CD4-positive, alpha-beta T cell treated with Interleukin-17A for 4 hours (primary cell): ENCODE data around the gene SHTN1.

Source experiments
- DNase-seq: peaks from one replicate; pipeline ENCODE4 v3.0.0-alpha.2; 2020; ENCODE audit warnings: mixed read lengths

Gene SHTN1

DNA sequence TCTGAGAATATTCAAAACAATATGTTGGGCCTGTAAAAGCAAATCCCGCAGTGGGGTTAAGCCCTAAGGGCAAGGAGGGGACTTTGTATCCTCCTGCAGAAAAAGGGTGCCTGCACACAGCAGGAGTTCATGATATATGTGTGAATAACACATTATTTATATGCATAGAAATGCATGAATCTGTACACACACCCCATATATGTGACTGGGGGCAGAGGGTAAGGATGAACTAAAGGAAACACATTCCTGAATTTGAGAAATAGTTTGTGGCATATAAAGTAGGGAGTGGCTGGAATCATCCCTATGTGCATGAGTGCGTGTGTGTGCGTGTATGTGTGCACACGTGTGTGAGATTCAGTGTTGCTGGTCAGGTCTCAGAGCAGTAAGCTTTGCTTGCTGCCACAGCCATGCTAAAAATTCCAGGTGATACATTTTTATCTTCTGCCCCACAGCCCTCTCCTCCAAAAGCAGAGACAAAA is 136.8 kb downstream of the SHTN1 start:
- DNase-seq, result no peak

DNA sequence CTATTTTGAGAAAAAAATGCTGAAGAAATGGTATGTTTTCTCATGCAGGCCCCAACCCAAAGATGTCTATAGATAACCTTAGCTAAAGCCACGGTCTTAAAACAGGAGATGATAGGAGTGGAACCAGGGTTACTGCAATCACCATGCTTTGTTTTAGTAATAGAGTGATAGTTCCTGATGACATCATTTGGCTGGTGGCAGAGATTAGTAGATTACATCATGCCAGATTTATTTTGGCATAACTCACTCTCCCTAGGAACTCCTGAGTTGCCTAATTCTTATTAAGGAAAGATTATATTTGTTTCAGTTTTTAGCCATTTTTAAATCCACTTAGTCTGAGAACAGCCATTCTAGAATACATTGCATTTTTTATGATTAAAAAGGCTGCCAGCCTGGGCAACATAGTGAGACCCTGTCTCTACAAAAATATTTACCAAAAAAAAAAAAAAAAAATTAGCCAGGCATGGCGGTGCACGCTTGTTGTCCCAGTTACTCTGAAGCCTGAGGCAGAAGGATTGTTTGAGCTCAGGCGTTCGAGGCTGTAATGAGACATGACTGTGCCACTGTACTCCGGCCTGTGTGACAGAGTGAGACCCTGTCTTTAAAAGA is 137.9 kb downstream of the SHTN1 start:
- no peak for DNase-seq

DNA sequence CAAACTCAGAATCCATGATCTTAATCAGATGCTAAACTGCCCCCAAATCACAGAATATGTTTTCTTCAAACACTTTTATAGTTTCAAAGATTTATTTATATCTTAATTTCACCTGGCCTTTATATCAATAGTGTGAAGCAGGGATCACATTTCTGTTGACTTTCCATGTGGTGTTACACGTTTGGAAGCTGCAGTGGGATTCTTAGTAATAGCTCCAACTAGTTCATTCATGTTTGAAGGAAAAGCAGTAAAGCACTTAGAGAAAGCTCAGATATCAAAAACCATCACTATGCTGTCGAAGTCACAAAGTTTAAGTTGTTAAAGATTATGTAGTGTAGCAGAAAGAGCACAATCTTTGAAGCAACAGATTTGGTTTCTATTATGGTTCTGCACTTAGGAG is 138.9 kb downstream of the SHTN1 start:
- no peak for DNase-seq

DNA sequence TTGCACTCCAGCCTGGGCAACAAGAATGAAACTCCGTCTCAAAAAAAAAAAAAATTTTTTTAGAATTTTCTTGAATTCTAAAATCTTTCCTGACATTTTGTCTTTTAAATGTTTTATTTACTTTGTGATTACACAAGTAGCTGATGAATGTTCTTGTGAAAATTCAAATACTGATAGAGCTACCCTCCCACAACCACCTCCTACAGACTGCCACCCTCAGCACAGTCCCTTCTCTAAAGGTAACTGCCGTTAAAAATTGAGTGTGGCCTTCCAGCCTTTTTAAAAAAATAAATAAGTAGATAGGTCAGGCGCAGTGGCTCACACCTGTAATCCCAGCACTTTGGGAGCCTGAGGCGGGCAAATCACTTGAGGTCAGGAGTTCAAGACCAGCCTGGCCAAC is 140.6 kb downstream of the SHTN1 start:
- no peak for DNase-seq

DNA sequence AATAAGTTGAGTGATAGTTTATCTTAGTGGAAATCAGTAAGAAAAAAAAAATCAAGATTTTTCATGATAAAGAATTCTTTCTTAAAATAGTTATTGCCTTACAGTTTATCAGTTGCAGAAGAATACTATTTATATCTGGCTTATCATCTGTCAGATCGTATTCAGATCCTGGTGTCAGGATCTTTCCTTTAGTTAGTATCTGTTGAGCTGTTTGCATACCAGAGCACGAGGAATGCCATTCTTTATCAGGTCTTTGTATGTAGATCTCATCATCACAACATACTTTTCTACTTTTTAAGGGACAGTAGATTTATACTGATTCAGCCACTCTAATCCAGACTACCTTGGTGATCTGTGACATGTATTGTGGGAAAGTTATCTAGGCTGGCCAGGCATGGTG is 143.2 kb downstream of the SHTN1 start:
- no peak for DNase-seq

DNA sequence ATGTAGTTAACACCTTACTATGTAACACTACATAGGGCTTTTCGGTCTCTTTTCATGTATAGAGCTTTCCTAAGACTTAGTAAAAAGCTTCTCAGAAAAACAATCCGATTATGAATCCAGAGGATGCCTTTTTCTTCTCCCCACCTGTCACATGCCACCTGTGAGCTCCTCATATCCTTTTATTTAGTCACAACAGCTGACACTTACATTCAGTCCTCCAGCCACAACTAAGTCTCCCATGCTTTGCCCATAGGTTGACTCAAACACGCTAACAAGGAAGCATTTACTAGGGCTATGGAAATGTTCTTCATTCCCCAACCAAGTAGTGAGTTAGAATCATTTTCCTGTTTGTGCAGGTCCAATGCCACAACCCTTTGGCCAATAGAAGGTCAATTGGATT is 147.8 kb downstream of the SHTN1 start:
- DNase-seq, result no peak

DNA sequence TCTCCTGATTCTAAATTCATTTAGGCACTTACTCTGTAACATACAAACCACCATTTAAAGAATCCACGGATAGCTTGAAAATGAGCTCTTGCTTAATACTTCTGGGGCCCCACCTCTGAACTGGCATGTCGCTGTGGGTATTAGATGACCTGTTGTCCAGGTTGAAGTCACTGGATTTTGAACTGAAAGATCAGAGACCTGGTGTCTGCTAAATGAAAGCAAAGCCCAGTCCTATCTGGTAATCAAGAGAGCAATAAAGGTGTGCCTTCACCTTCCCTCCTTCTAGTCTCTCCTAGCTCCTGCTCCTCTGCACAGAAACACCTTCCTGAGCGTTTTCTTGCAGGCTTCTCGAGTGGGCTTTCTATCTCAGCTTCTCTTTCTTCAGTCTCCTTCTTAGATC is 151.3 kb downstream of the SHTN1 start:
- DNase-seq, result no peak

DNA sequence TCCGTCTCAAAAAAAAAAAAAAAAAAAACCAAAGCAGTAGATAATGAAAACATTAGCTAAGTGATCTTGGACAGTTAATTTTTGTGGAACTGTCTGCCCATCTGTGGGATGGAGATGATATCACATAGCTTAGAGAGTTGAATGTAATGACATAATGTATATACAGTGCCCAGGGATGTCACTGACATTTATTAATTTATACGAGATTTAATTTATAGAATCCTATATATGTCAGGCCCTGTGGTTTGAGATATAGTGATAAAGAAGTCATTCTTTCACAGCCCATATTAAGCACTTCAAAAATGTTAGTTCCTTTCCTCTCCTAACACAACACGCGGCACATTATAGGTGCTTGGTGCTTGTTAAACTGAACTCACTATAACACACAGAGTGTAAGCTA is 151.7 kb downstream of the SHTN1 start:
- DNase-seq, result no peak

DNA sequence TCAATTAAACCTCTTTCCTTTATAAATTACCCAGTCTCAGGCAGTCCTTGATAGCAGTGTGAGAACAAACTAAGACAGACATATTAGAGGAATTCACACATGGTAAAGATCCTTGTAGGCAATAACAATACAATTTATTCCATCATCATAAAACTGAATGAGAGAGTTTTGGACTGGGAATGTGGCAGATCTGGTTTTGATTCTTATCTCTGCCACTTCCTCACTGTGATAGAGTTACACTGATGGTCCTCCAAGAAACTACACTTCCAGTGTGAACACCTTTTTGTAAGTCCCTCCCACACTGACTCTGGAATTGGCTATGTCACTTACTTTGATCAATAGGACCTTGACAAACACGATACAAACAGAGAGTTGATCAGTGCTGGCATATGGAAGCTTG is 152.7 kb downstream of the SHTN1 start:
- no peak for DNase-seq

DNA sequence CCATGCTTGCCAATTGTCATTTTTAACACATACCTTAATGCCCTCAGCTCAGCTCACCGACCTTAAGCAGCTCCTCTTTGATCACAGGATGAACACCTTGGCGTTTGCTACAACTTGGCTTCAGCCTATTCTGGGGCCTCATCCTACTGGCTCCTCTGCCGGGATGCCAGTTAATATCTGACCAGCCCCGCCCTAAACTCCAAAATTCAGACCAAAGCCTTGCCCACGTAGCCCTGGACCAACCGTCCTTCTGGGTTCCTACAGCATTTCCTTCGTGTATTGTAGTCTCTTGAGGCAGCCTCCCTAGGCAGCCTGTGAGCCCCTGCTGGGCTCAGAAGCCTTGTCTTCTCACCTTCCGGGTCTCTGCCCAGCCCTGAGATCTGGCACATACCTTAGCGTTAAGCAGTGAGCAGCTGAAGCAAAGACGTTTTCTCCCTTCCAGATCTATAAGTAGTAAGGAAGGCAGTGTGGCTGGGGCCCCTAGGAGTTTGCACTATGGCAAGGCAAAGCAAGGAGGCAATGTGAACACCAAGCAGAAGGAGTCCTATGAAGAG is 154.9 kb downstream of the SHTN1 start:
- DNase-seq, result no peak

DNA sequence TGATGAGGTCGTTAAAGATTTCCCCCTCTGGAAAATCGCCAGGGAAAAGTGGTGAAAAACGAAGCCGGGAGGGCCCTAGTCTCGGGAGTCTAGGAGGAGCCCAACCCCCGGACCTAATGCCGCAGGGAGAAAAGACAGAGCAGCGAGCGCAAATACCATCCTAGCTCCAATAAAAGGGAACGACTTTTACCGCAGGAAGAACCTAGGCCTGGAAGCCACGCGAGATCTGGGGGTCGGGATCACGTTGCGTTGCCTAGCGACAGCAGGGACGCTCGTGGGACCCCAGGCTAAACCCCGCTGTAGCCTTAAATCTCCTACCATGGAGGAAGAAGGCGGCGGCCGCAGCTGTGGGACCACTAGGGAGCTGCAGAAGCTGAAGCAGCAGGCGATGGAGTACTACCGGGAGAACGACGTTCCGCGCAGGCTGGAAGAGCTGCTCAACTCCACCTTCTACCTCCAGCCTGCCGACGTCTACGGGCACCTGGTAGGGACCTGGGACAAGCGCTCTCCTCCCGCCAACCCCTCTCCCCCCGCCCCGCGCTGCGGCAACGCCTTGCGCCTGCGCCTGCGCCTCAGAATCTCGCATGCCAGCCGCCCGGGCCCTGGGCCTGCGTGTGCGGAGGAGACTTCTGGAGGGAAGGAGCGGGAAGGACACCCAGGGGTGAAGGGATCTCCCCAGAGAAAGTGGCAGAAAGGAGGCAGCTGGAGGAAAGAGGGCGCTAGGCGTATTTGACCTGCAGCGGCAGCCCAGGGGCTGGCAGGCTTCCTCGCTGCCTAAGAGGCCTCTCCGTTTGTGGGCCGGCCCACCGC is 155.5 kb downstream of the SHTN1 start, which contains the start of gene ENO4:
TSS of gene ENO4 (plus strand) at position 252 of the 810 bp plus-strand sequence. CDS start at position 320, 68 bp downstream.
- DNase-seq, result peak; percentile 39

DNA sequence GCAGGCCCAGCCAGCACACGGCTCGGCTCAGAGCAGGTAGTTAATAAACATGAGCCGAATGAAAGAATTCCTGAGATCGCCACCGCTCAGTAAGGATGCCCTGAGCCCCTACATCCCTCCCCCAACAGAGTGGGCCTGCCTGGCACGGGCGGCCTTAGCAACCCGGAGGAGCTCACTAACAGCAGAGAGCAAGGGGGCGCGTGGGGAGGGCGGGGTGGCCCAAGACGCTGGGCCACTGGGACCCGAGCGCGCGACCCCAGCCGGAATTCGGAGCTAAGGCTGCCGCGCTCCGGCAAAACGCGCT is 156.1 kb downstream of the SHTN1 start:
- no peak for DNase-seq

DNA sequence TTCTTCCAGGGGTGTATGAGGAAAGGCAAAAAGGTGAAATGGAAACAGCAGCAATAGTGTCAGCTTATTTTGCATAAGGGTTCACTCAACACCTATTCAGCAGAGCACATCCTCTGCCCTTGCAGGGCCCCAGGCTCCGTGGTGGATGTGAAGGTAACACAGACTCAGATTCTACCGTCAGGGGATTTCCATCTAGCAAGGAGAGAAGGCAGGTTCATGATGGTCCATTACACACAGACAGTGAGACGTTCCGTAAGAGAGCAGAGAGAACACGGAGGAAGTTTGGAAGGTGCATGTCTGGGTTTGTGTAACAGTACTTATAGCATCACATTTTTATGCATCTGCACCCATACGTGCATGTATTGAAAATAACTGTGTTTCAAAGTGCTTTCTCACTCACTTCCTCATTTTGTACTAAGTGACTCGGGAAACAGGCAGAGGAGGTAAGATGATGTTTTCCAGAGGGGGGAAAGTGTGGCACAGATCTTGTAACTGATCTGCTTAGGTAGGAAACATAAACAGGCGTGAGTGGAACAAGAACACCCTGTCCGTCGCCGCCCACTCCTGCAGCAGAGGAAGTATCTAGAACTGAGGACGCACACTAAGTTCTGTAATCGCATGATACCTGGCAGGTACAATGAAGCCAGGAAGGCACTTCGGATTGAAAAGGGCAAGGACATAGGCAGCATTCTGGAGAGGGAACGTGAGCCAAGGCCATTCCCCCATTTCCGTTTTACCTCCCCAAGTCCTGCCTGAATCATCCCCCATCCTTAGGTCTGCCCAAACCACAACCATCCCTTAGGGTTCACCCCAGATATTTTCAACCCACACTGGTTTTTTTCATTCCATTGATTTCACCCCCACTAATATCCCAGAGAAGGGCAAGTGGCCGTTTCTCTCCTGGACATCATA is 156.7 kb downstream of the SHTN1 start:
- no peak for DNase-seq

DNA sequence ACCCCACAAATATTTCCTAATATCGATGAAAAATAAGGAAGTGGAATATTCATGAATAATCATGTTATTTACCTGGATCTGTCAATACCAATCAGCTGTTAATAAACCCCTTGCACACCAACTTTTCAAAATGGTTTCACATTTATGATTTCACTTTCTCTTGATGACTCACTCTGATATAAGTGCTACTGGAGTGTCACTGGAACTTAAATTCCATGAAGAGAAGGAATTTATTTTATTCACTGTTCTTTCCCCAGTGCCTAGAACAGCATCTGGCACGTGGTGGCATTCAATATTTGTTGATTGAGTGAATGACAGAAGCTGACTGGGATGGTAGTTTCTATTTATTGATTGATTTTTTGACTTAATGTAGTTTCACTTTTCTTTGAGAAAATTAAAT is 159.2 kb downstream of the SHTN1 start:
- no peak for DNase-seq

DNA sequence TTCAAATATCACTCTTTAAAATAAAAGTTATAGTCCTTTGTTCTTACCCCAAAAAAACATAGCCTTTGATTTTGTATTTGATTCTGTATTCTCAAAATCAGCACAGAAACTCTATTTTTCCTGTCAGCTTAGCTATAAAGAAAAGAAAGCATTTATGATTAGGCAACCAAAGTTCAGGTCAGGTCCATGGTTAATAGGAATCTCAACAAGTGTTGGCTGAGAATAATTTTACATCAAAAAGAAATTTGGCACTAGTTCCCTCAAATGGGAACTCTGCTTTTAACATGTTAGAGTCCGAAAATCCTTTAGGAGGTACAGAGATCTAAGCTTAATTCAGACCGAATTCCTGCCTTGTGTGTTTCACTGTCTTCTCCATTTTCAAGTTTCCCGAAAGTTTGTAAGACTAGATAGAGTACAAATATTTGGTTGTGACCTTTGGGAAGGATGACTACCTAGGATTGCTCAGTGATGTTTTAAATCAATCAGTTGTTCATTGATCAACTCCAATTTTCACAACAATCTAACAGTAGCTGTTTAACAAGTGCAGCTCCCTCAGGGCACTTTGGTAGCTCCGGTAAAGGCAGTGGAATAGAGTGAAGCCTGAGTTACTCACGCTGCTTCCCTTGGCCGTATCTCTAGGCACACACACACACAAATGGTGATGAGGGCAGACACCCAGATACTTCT is 164.5 kb downstream of the SHTN1 start:
- DNase-seq, result no peak

DNA sequence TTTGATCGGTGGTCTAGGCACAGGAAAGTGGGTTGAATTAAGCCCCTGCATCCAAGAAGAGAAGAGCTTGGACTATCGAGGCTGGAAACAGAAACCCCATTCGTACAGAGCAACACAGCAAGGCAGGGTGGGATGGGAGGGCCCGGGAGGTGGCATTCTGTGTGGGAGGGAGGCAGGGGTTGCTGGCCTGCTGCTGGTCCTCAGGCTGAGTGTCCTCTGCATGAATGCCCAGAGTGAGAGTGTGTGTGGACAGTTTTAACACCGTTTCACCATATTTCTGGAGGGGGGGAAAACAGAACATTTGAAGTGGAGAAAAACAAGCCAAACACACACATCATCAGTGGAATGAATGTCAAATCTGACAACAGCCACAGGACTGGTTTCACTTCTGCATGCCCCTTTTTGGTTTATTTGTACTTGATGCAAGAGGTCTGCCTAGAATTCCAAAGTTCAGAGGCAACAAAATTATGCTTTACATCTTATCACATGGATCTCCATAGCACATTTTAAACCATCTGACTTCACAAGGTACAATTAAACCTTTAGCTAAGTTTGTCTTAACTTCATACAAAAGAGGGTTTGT is 166.8 kb downstream of the SHTN1 start:
- no peak for DNase-seq

DNA sequence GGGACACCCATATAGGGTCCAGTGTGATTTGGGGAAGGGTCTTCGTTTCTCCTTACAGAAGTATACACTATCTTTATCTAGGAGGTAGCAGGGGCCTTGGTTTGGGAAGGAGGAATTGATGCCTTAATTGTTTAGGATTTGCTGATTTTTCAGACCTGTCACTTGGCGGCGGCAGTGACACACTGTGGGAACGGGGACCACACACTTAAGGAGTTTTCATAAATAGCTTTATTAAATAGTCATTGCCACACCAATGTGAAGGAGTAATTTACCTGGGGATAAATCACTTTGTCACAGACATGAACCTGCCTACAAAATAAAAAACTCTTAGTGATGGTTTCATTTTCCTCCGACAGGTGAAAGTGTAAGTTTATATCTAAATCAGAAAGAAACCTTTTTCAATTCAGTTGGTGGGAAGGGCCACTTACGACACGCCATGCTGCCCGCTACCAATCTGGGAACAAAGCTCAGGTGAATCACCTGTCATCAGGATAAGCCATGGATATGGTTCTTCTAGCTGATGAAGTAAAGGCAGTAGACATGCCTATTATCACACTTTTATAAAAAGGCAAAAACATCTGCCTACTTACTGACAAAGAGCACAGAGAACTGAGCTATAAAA is 168.0 kb downstream of the SHTN1 start:
- DNase-seq, result no peak

DNA sequence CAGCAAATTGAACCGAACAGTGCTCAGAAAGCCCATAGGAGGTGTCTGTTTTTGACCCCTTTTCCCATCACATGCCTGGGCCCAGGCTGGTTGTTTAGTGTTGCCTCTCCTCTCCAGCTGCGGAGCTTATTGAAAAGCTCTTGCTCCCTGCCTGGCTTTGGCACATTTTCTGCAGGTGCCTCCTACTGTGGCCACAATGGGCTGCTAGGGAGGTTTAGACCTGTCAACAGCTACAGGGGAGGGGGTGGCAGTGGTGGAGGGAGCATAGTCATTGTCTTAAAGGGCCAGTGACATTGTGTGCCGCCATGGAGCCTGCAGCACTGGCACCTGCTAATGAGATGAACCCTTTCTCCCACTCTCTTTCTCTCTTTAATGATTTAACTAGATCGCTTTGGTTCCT is 168.9 kb downstream of the SHTN1 start:
- no peak for DNase-seq

DNA sequence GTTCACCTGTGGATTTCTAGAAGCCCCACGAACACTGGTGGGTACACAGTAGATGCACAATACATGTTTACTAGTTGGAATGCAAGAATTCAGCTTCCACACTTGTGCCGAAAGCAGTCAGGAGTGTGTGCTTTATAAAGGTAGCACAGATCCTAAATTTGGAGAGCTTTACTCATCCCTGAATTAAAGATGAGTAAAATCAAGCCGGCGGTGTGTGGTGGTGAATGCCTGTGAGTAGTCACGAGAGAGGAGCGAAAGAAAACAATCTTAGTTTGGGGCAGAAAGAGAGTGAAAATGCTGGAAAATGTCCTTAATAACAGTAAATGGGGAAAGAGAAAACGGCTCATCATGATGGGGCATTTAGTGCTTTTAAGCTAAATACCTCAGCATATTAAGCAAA is 169.3 kb downstream of the SHTN1 start:
- DNase-seq, result no peak

DNA sequence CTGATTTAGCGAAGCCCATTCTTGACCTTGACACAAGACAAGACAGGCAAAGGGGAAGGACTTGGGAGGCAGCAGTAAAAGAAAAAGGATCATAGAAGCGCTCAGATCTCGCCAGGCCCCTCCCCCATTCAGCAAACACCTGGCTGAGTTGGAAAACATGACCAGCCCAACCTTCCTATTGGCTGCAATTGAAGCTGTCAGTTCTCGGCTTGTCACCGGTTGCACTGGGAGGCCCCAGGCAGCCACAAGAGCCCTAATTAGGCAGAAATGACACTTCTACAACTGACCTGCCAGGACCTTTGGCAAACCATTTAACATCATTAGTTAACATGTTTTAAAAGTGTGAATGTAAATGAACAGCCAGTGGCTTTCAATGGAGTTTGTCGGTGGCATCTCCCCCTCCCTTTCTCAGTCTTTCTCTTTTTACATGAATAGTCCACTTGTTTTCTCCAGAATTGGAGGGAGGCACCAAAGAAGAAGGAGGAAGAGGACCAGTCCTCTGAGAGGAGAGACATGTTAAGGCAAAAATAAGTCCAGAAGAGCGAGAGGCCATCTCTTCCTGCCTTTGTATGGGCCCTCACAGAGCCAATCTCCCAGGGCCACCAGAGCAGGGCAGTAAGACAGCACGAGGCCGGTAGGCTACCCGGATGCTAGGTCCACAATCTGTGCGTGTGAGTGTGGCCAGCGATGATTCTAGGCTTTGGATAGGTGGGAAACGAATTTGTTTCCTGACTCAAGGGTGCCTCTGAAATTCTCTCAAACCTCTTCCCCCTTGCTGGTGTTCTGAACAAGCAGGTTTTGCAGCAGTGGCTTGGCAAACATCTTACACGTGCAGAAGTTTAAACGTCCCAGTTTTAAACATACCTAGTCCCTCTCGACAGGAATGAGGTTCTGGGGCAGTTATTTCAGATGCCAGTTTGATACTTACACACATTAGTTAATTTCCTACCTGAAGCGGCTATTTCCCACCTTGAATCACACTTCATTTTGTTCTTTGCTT is 170.7 kb downstream of the SHTN1 start:
- no peak for DNase-seq

DNA sequence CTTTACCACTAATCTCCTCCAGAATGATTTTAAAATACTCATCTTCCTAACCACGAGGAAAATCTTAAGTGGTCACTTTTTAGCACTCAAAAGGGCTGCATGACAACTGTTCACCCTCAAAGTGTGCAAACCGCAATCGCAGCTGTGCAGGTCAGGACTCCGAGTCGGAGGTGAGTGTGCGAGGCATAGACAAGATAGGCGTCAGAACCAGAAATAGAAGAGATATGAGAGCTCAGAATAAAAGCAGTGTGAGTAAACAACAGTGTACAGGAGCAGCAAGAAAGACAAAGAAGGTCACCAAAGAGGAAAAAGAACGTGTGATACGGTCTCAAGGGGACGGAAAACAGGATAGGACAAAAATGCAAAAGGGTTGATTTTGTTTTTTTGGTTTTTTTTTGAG is 173.2 kb downstream of the SHTN1 start:
- DNase-seq, result no peak
